ENCODE data around the gene SLC39A9. TPM values are rescaled to one million over a fixed set of nuclear protein-coding genes. Genes with fewer than 3 reads are reported as not detected.

The SLC39A9 gene
- total RNA-seq, 4 donors from 2014 or later, result 40.2 to 77.7 (median 68.6) TPM

- H3K27ac ChIP-seq, result no peak overlapping the region
- H3K36me3 ChIP-seq, result no peaks in the 10 kb centered on the region
- TF ChIP-seq, protein P1, sequence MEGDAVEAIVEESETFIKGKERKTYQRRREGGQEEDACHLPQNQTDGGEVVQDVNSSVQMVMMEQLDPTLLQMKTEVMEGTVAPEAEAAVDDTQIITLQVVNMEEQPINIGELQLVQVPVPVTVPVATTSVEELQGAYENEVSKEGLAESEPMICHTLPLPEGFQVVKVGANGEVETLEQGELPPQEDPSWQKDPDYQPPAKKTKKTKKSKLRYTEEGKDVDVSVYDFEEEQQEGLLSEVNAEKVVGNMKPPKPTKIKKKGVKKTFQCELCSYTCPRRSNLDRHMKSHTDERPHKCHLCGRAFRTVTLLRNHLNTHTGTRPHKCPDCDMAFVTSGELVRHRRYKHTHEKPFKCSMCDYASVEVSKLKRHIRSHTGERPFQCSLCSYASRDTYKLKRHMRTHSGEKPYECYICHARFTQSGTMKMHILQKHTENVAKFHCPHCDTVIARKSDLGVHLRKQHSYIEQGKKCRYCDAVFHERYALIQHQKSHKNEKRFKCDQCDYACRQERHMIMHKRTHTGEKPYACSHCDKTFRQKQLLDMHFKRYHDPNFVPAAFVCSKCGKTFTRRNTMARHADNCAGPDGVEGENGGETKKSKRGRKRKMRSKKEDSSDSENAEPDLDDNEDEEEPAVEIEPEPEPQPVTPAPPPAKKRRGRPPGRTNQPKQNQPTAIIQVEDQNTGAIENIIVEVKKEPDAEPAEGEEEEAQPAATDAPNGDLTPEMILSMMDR (IDR thresholded peaks at IDR 0.05), result no peak
- TF ChIP-seq POLR2A (IDR thresholded peaks at IDR 0.05), result no peak
- H3K4me1 ChIP-seq, result no peaks in the 10 kb centered on the region
- no peak overlapping the region for H3K4me3 ChIP-seq
- H3K27me3 ChIP-seq, result peaks cover 0 to 6% (median 0%) of the 10 kb centered on the region in 4 donors
- intact Hi-C loops (cut with DNase I), result no loop called here
- WGBS, 2 donors, result 66 to 67% methylated on average over 3 of the region's 3 CpGs
- no peaks in the 10 kb centered on the region for H3K9me3 ChIP-seq
- DNase-seq, result no peak
These were observed 32.4 kb upstream of the SLC39A9 start for GRCh38 chr14:69366069-69366468.

DNA sequence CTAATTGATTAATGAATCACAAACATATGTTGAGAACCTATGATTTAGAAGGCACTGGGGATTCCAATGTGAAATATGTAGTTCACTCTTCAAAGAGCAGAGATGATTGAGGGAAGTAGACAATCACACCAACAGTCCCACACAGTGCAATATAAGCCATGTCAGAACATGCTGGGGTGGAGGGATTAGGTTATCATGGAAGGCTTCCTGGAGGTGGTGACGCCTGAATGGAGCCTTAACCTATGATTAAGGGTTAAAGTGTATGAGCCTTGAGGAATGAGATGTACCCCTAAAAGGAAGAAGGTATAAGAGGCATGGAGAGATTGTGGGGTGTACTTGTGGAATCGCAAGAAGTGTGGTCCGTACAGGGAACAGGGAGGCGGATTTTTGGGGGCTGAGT, 31.7 kb upstream of the SLC39A9 start:
- intact Hi-C loops (cut with DNase I), result no loop called here
- H3K27me3 ChIP-seq, result peaks cover 0 to 6% (median 0%) of the 10 kb centered on the region in 4 donors
- TF ChIP-seq, protein P1 (IDR thresholded peaks at IDR 0.05), result no peak
- TF ChIP-seq POLR2A (IDR thresholded peaks at IDR 0.05), result no peak
- no peak for DNase-seq
- H3K4me1 ChIP-seq, result no peaks in the 10 kb centered on the region
- 90 to 93% methylated on average over 4 of the region's 4 CpGs for WGBS, 2 donors
- no peaks in the 10 kb centered on the region for H3K9me3 ChIP-seq
- H3K27ac ChIP-seq, result no peak overlapping the region
- no peaks in the 10 kb centered on the region for H3K36me3 ChIP-seq
- no peak overlapping the region for H3K4me3 ChIP-seq

- Histone ChIP-seq H3K27ac (no peak overlapping the region), H3K27me3 (peaks cover 0 to 6% (median 0%) of the 10 kb centered on the region in 4 donors), H3K9me3 (no peaks in the 10 kb centered on the region), H3K36me3 (peaks cover 0 to 9% (median 0%) of the 10 kb centered on the region in 3 donors), H3K4me1 (no peaks in the 10 kb centered on the region), H3K4me3 (no peak overlapping the region)
- no peak for TF ChIP-seq POLR2A (IDR thresholded peaks at IDR 0.05)
- TF ChIP-seq, protein P1 (IDR thresholded peaks at IDR 0.05), result no peak
- DNase-seq, result no peak
- intact Hi-C loops (cut with DNase I), result no loop called here
- 100% methylated on average over 1 of the region's 1 CpG for WGBS, 2 donors
These were observed 30.1 kb upstream of the SLC39A9 start for GRCh38 chr14:69368381-69368780.

GRCh38 chr14:69370061-69370460, 28.4 kb upstream of the SLC39A9 start:
- no peak overlapping the region for H3K27ac ChIP-seq
- peaks cover 0 to 11% (median 0%) of the 10 kb centered on the region in 3 donors for H3K36me3 ChIP-seq
- H3K27me3 ChIP-seq, result peaks cover 0 to 3% (median 0%) of the 10 kb centered on the region in 4 donors
- H3K9me3 ChIP-seq, result no peaks in the 10 kb centered on the region
- 63 to 90% methylated on average over 2 to 3 of the region's 5 CpGs for WGBS, 2 donors
- H3K4me1 ChIP-seq, result no peaks in the 10 kb centered on the region
- no peak for DNase-seq
- intact Hi-C loops (cut with DNase I), result no loop called here
- TF ChIP-seq, protein P1 (IDR thresholded peaks at IDR 0.05), result no peak
- no peak for TF ChIP-seq POLR2A (IDR thresholded peaks at IDR 0.05)
- H3K4me3 ChIP-seq, result no peak overlapping the region

DNA sequence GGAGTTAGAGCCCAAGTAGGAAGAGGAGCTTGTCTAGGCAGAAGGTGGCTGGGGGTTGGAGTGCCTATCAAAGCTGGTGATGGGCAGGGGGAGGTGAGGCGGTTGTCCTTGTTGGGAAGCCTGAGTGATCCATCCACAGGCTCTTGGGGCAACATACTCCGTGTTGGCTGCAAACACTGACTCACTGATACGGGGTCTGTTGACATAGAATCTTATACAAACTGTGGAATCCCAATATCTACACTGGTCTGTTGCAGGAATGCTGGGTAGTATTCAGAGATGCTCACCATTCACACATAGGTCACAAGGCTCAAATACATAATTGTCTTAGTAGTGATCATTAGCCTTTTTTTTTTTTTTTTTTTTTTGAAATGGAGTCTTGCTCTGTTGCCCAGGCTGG, 26.3 kb upstream of the SLC39A9 start:
- intact Hi-C loops (cut with DNase I), result no loop called here

More for the DNA sequence above, 26.3 kb upstream of the SLC39A9 start:
- TF ChIP-seq POLR2A (IDR thresholded peaks at IDR 0.05), result no peak
- TF ChIP-seq, protein P1 (IDR thresholded peaks at IDR 0.05), result no peak
- no peaks in the 10 kb centered on the region for H3K4me1 ChIP-seq
- no peak for DNase-seq
- no peaks in the 10 kb centered on the region for H3K27me3 ChIP-seq
- 100% methylated on average over 3 of the region's 3 CpGs for WGBS, 2 donors
- no peak overlapping the region for H3K27ac ChIP-seq
- H3K36me3 ChIP-seq, result peaks cover 0 to 32% (median 0%) of the 10 kb centered on the region in 3 donors
- peaks cover 0 to 3% (median 0%) of the 10 kb centered on the region in 3 donors for H3K9me3 ChIP-seq
- H3K4me3 ChIP-seq, result no peak overlapping the region

All from esophagus squamous epithelium (tissue), 5 donors.